IMR-90 (cell line): Measurements from ENCODE around the gene ARMC10. TPM values are rescaled to one million over a fixed set of nuclear protein-coding genes. Genes with fewer than 3 reads are reported as not detected.

Experiments
- ATAC-seq: fragments of 200-7000 bp; cut with Tn5 transposase; 2 replicates; pipeline ENCODE4 v1.9.1; 2020; ENCODE audit warnings: low read depth, mild to moderate bottlenecking, moderate library complexity
- BruUV-seq: library from RNA; stranded (reverse); fragments of 400-500 nt; replicated peaks from 2 replicates; lab custom pipeline; 2021; lab: Mats Ljungman, UMichigan
- CTCF ChIA-PET: fragments of 300-600 bp; formaldehyde crosslinking; extraction: SDS; loops from one replicate; lab custom pipeline; 2021; ENCODE audit warnings: antibody characterized with exemption; lab: Yijun Ruan, JAX
- POLR2A ChIA-PET: fragments of 300-600 bp; sonication (Branson Sonifier 250); formaldehyde crosslinking; loops from one replicate; lab custom pipeline; 2022; ENCODE audit warnings: antibody characterized with exemption; ENCODE audit not compliant: unreplicated experiment; lab: Charles Lee
- DNase-seq: peaks from one replicate; pipeline ENCODE4 v3.0.0; 2013
- H2AFZ ChIP-seq: replicated peaks from 2 replicates; pipeline ENCODE3; 2013; ENCODE audit warnings: low read length, mild to moderate bottlenecking; ENCODE audit not compliant: poor library complexity
- H2AK5ac ChIP-seq: 2 replicates; pipeline ENCODE4 v1.6.1; 2013; ENCODE audit warnings: low read depth, low read length, inconsistent platforms
- H2AK9ac ChIP-seq: replicated peaks from 2 replicates; pipeline ENCODE3; 2013; ENCODE audit warnings: mild to moderate bottlenecking, low read depth, low read length, moderate library complexity; ENCODE audit not compliant: poor library complexity
- H2BK120ac ChIP-seq: 2 replicates; pipeline ENCODE4 v1.6.1; 2013; ENCODE audit warnings: low read depth, low read length, inconsistent platforms
- H2BK15ac ChIP-seq: 3 replicates; pipeline ENCODE4 v1.6.1; 2013; ENCODE audit warnings: low read depth, low read length, inconsistent platforms
- H2BK20ac ChIP-seq: 2 replicates; pipeline ENCODE4 v1.6.1; 2013; ENCODE audit warnings: low read depth, mild to moderate bottlenecking, inconsistent platforms, low read length, moderate library complexity
- H2BK5ac ChIP-seq: 2 replicates; pipeline ENCODE4 v1.6.1; 2013; ENCODE audit warnings: mild to moderate bottlenecking, low read depth, low read length, inconsistent platforms; ENCODE audit not compliant: poor library complexity, severe bottlenecking
- H3K14ac ChIP-seq: replicated peaks from 2 replicates; pipeline ENCODE4 v1.6.1; 2013; ENCODE audit warnings: low read depth, low read length, inconsistent platforms
- H3K18ac ChIP-seq: 2 replicates; pipeline ENCODE4 v1.6.1; 2013; ENCODE audit warnings: low read depth, low read length, control low read depth
- H3K23ac ChIP-seq: 2 replicates; pipeline ENCODE4 v1.6.1; 2013; ENCODE audit warnings: low read depth, low read length, inconsistent platforms
- H3K27ac ChIP-seq: 2 replicates; pipeline ENCODE4 v1.5.1; 2013; ENCODE audit warnings: mild to moderate bottlenecking, control low read depth, low read length; ENCODE audit not compliant: insufficient read depth
- H3K27me3 ChIP-seq: 2 replicates; pipeline ENCODE4 v1.6.1; 2013; ENCODE audit warnings: low read length; ENCODE audit not compliant: control insufficient read depth, insufficient read depth
- H3K36me3 ChIP-seq: 2 replicates; pipeline ENCODE4 v1.6.1; 2013; ENCODE audit warnings: low read length, mixed read lengths; ENCODE audit not compliant: control insufficient read depth, insufficient read depth
- H3K4ac ChIP-seq: 2 replicates; pipeline ENCODE4 v1.6.1; 2013; ENCODE audit warnings: low read depth, low read length, inconsistent platforms
- H3K4me1 ChIP-seq: 2 replicates; pipeline ENCODE4 v1.6.1; 2013; ENCODE audit warnings: low read length, mixed read lengths; ENCODE audit not compliant: control insufficient read depth, insufficient read depth
- H3K4me2 ChIP-seq: 2 replicates; pipeline ENCODE4 v1.6.1; 2013; ENCODE audit warnings: low read depth, mild to moderate bottlenecking, control low read depth, low read length, moderate library complexity
- H3K4me3 ChIP-seq: 2 replicates; pipeline ENCODE4 v1.5.1; 2013; ENCODE audit warnings: low read depth, mild to moderate bottlenecking, control low read depth, low read length, moderate library complexity; ENCODE audit not compliant: insufficient read depth
- H3K56ac ChIP-seq: 2 replicates; pipeline ENCODE4 v1.6.1; 2013; ENCODE audit warnings: low read length, inconsistent platforms; ENCODE audit not compliant: insufficient read depth; ENCODE audit errors: extremely low read depth
- H3K79me1 ChIP-seq, 2 experiments: 2 replicates each; pipeline ENCODE4 v1.6.1; 2013; ENCODE audit warnings: low read length in 2 of 2, inconsistent platforms in 1 of 2, low read depth in 1 of 2
- H3K9ac ChIP-seq: 2 replicates; pipeline ENCODE4 v1.6.1; 2013; ENCODE audit warnings: low read depth, low read length, control low read depth
- H3K9me1 ChIP-seq: 2 replicates; pipeline ENCODE4 v1.6.1; 2013; ENCODE audit warnings: low read length, inconsistent platforms; ENCODE audit not compliant: insufficient read depth
- H3K9me3 ChIP-seq: 2 replicates; pipeline ENCODE4 v1.6.1; 2013; ENCODE audit warnings: low read length; ENCODE audit not compliant: control insufficient read depth, insufficient read depth
- H4K20me1 ChIP-seq: 2 replicates; pipeline ENCODE4 v1.6.1; 2013; ENCODE audit warnings: low read length, inconsistent platforms; ENCODE audit not compliant: insufficient read depth
- H4K5ac ChIP-seq: 2 replicates; pipeline ENCODE4 v1.6.1; 2013; ENCODE audit warnings: mild to moderate bottlenecking, low read depth, low read length, control low read depth
- H4K8ac ChIP-seq, 2 experiments: 2 replicates each; pipeline ENCODE4 v1.6.1; 2013; ENCODE audit warnings: low read depth in 2 of 2, low read length in 2 of 2, control low read depth in 1 of 2, inconsistent platforms in 1 of 2
- H4K91ac ChIP-seq: 2 replicates; pipeline ENCODE4 v1.6.1; 2013; ENCODE audit warnings: low read depth, low read length, inconsistent platforms; ENCODE audit not compliant: insufficient read depth
- CTCF ChIP-seq: conservative IDR thresholded peaks from 2 replicates; pipeline ENCODE4 v1.5.1; 2012; ENCODE audit warnings: mild to moderate bottlenecking, low read depth, low read length, improper control_type of control experiment
- NFE2L2 ChIP-seq: fragments of 150-350 bp; IDR thresholded peaks from 2 replicates; pipeline ENCODE4 v1.6.1; 2016; ENCODE audit warnings: low read depth, mild to moderate bottlenecking, low read length
- RAD21 ChIP-seq: IDR thresholded peaks from 2 replicates; pipeline ENCODE4 v1.6.1; 2012; ENCODE audit warnings: low read length, improper control_type of control experiment
- SMC3 ChIP-seq: fragments of 150-350 bp; IDR thresholded peaks from 2 replicates; pipeline ENCODE4 v1.6.1; 2016; ENCODE audit warnings: low read depth, mild to moderate bottlenecking, antibody characterized with exemption, low read length, moderate library complexity
- WGBS, 2 experiments: methylation state at CpG; one replicate each; pipeline versions ENCODE4 v1.1.5 to v1.1.7; 2013; ENCODE audit warnings: missing lambda C conversion rate in 2 of 2; ENCODE audit not compliant: insufficient read length in 1 of 2; ENCODE audit errors: extremely low coverage in 2 of 2; 5-methylcytosine and 5-hydroxymethylcytosine counted together
- dilution Hi-C: fragments of 300-500 bp; cut with HindIII; formaldehyde crosslinking; loops from one replicate; pipeline ENCODE4 v1.14.3; 2018; ENCODE audit warnings: low sequenced_read_pairs; ENCODE audit not compliant: unreplicated experiment
- in situ Hi-C: fragments of 300-500 bp; cut with MboI; formaldehyde crosslinking; loops from 3 replicates; pipeline ENCODE4 v1.14.3; 2019; ENCODE audit warnings: low sequenced_read_pairs, inconsistent platforms, mixed read lengths
- intact Hi-C: fragments of 100-400 bp; cut with micrococcal nuclease; formaldehyde crosslinking; loops from 2 replicates; pipeline ENCODE4 v1.10.0; 2022
- polyA plus RNA-seq, 3 experiments: library from polyadenylated mRNA; depleted of rRNA; stranded (reverse); fragments of >200 nt; gene quantifications; 2 replicates each; pipeline ENCODE4 v1.2.3, GENCODE V29; 2012; ENCODE audit warnings: low replicate concordance in 1 of 3
- total RNA-seq: library from RNA; depleted of rRNA; stranded (reverse); fragments of >200 nt; gene quantifications from 2 replicates; pipeline ENCODE4 v1.2.3, GENCODE V29; 2012

The ARMC10 gene
- total and polyA plus RNA-seq, 2 of the 4 experiments (the other 2 are of a cell fraction) = 17.4 to 21.0 TPM

- POLR2A ChIA-PET = no interaction called here
- Histone ChIP-seq H3K4ac (peak overlapping the region; percentile 70; the same call in 1 of the 2 replicates), H3K18ac (no peak overlapping the region), H3K4me1 (no peaks in the 10 kb centered on the region), H2AK9ac (peak overlapping the region; percentile 33), H2AK5ac (no peak overlapping the region), H2BK120ac (0 out of 2 replicates have a peak overlapping the region, but pooled peaks have one; percentile 34), H4K91ac (no peak overlapping the region), H3K27ac (no peak overlapping the region), H3K23ac (peak overlapping the region; percentile 44; the same call in 1 of the 2 replicates), H4K20me1 (no peaks in the 10 kb centered on the region), H3K56ac (no peak overlapping the region), H2BK20ac (peak overlapping the region; percentile 52; the same call in 1 of the 2 replicates), H3K9me3 (no peaks in the 10 kb centered on the region), H3K36me3 (no peaks in the 10 kb centered on the region), H2AFZ (peak overlapping the region; percentile 73), H3K79me1 (0 out of 4 replicates have a peak, but pooled peaks cover 0 to 3% of the 10 kb centered on the region in 2 experiments), H4K8ac (0 out of 4 replicates have a peak overlapping the region, but pooled peaks of 1 of the 2 experiments have one; percentile 27), H2BK5ac (no peak overlapping the region), H3K27me3 (no peaks in the 10 kb centered on the region), H2BK15ac (no peak overlapping the region), H3K9ac (no peak overlapping the region), H4K5ac (no peak overlapping the region), H3K14ac (no peak overlapping the region), H3K4me2 (no peak overlapping the region), H3K4me3 (no peak overlapping the region), H3K9me1 (peaks cover 10% of the 10 kb centered on the region; the same call in 1 of the 2 replicates)
- in situ Hi-C loops (loop anchor here (10.0 kb wide), 1 partner anchor 321 kb away; the partner anchor contains the start of gene FAM185A), dilution Hi-C loops (no loop called here), intact Hi-C loops (no loop called here)
- peak; percentile 30 for DNase-seq
- BruUV-seq = no TSS peak
- CTCF ChIA-PET = no interaction called here
- peak; percentile 74 for ATAC-seq
- TF ChIP-seq NFE2L2 (no peak), RAD21 (peak; percentile 48), CTCF (peak; percentile 51), SMC3 (peak; percentile 66)
- WGBS, 2 experiments = no CpG with 5 or more reads among the region's 1 CpG
Measured at GRCh38 chr7:103065667-103066066, 9.3 kb upstream of the ARMC10 start.
